Iris pigment epithelial cell (primary cell): ENCODE data around the gene C1QTNF8.

Experiments
- DNase-seq: peaks from one replicate; pipeline ENCODE4 v3.0.0-alpha.2; 2011; ENCODE audit warnings: low read depth

C1QTNF8 gene

GRCh38 chr16:1077877-1078578 is 18.0 kb downstream of the C1QTNF8 start:
- no peak for DNase-seq

DNA sequence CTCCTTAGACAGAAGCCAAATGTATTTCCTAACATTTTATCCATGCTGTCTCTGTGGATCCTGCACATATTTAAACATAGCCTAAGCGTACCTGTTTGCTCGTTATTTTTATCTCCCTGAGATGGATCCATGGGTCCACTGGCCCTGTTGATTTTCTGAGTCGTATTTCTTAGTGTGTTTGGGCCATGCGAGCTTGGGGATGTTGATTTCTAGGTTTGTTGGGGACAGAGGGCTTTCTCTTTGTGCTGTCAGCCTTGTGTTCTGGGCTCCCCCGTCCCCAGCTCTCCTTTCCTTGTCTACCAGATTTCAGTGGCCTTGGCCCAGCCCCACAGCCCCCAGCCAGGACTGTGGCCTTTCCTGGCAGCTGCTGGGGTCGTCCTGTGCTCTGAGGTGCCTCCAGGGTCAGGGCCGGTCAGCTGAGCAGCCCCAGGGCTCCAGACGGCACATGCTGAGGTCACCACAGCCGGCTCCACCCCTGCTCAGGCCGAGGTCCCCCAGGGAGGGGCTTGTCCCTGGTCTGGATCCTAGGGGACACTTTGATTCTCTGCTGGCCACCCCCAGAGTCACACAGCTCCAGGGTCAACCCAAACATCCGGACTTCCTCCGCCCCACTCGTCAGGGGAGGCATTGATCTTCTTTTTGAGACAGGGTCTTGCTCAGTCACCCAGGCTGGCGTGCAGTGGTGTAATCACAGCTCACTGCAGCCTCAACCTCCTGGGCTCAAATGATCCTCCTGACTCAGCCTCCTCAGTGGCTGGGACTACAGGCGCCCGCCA is 19.1 kb downstream of the C1QTNF8 start:
- no peak for DNase-seq

DNA sequence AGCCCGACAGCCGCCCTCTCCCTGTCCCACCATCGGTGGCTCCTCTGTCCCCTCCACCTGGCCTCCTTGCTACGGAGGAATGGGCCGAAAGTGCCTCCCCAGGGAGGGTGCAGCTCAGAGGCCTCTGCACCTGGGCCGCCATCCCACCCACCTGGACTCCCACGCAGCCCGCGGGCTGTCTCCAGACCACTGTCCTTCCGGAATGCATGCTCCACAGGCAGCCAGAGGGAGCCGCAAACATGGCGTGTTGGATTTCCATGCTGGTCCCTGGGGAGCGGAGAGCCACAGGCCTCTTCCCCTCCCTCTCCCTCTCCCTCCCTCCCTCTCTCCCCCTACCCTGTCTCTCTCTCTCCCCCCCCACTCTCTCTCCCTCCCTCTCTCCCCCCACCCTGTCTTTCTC is 20.5 kb downstream of the C1QTNF8 start:
- no peak for DNase-seq

DNA sequence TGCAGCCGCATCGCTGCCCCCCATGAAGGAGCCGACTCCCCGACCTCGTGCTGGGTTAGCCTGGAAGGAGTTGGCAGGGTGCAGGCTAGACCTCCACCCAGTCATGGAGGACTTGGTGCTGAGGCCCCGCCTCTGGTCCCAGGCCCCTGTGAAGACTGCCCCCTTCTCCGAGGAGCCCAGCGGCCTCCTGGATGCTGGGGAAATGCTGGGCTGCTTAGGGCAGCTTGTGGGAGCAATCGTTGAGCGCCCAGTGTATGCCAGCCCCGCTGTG is 21.7 kb downstream of the C1QTNF8 start:
- DNase-seq: no peak

DNA sequence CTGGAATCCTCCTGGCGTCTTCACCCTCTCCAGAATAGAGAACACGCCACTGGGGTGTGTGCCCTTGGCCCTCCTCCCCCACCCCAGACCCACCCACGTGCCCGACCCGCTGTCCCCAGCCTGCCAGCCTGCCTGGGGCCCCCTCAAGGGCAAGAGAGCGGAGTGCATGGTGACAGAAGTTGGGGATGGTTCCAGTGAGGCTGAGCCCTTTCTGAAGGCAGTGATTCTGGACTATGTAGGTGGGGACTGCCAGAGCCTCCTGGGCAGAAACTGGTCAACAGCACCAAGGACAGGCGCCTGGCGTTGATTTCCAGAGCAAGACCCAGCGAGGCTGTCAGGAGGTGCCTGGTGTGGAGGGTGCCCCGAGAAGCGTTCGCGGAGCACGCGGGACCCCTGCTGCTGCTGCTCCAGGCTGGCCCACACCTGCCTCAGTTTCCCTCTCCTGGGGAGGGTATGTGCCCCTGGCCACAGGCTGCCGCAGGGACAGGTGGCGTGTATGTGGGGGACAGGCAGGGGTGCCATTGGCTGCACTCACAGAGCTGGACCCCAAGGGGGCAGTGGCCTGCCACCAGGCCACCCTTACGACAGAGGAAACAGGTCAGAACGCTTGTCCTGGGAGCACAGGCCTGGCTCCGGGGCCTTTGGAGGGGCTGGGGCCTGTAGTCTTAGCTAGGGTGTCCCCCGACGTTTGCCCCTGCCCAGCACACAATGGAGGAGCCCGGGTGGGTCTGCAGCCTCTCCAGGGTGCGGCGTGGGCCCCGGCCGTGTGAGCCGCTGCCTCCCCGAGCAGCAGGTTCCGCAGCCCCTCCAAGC is 22.3 kb downstream of the C1QTNF8 start:
- DNase-seq: no peak

DNA sequence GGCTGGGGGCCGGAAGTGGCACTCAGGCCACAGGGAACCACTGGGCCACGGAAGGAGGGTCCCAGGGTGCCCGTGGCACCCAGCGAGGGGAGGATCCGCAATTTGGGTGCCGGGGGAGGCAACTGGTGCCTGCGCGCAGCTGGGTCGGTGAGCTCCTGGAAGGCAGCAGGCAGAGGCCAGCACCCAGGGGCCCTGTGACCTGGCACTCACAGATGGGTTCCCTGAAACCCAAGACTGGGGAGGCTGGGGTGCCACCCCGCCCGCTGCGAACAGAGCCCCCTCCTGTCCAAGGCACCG is 22.8 kb downstream of the C1QTNF8 start:
- no peak for DNase-seq

GRCh38 chr16:1072526-1073261 is 23.4 kb downstream of the C1QTNF8 start, which contains the start of gene SSTR5:
Gene SSTR5 (plus strand): TSS chr16:1072747. CDS start chr16:1078869, 6,122 bp downstream.
- no peak for DNase-seq

DNA sequence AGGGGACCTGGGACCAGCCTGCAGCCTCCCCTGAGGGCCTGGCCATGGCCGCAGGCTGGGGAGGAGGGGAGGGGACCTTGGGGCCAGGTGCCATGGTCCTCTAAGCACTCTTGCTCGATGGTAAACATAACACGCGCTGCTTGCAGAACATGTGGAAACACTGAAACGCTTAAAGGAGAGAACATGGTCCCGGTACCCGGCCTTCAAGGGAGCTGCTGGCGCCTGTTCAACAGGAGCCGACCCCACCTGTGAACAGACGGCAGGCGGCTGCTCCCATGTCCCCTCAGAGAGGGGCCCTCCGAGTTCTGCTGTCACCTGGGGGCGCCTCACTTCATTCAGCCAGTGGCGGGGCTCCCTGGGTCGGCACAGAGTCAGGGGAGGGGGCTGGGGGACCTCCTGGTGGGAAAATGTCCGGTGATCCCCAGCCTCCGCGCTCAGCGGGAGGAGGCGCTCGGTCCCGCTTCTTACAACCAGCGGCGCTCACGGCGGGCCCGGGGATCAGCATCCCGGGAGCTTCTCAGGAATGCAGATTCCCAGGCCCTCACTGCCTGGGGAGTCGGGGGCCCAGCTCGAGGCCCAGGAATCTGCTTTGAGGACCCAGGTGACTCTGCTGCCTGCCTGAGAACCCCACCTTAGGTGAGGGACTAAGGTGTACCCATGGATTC is 24.4 kb downstream of the C1QTNF8 start:
- DNase-seq: no peak

DNA sequence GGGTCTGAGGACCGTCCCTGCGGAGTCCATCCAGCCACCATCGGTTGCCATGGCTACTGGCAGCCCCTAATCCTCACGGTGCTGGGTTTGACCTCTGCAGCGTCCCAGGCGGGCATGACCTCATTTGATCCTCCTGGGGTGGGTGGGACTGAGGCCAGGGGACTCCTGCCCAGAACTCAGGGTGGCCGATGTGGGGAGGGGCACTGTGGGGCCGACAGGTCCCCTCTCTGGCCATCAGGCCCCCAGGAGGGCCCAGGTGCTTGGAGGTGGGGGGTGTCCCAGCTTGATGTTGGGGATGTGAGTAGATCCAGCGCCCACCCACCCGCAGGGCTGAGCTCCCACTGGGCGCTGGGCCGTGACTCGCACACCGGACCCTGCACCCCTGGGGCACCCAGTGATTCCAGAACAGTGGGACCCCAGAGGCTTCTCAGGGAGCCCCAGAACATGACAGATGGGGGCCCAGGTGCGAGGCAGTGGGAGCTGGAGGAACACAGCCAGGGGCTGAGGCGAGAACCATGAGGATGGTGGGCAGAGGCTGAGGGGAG is 25.1 kb downstream of the C1QTNF8 start:
- DNase-seq: no peak

- no peak for DNase-seq
Observed at GRCh38 chr16:1070084-1070863, 25.8 kb downstream of the C1QTNF8 start.

GRCh38 chr16:1069154-1069553 is 26.9 kb downstream of the C1QTNF8 start:
- DNase-seq: no peak

- DNase-seq: no peak
Observed at GRCh38 chr16:1068451-1068850, 27.6 kb downstream of the C1QTNF8 start.

GRCh38 chr16:1067629-1068028 is 28.4 kb downstream of the C1QTNF8 start:
- DNase-seq: no peak

DNA sequence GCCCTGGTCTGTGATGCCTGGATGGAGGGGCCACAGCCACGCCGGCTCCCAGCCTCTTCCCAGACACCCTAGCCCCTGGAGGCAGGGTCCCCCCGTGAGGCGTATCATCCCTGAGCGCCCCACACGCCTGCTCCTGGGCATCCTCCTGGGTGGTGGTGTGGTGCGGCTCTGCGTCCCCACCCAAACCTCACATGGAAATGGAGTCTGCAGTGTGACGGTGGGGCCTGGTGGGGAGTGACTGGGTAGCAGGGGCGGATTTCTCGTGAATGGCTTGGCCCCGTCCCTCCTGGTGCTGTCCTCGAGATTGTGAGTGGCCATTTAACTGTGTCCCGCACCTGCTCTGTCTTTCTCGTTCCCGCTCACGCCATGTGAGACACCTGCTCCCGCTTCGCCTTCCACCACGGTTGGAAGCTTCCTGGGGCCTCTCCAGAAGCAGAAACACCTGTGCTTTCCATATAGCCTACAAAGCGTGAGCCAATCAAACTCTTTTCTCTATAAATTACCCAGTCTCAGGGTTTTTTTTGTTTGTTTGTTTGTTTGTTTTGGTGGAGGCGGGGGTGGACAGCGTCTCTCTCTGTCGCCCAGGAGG is 29.4 kb downstream of the C1QTNF8 start:
- DNase-seq: no peak

- DNase-seq: no peak
Observed at GRCh38 chr16:1065469-1066128, 30.4 kb downstream of the C1QTNF8 start.

DNA sequence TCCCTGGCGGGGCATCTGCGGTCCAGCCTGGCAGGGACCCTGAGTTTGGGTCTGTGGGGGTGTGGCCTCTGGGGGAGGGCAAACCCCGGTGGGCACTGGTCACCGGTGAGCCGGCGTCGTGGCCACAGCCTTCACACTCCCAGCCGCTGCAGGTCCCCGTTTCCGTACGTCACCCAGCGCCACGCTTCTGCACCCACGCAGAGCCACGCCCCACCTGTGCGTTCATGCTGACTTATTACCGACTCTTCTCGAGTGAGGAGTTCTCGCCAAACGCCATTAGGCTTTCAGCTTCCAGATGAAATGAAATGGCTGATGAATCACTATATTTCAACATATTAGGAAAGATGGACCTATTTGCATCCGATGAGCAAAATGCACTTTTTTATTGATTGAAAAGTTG is 32.3 kb downstream of the C1QTNF8 start:
- no peak for DNase-seq

DNA sequence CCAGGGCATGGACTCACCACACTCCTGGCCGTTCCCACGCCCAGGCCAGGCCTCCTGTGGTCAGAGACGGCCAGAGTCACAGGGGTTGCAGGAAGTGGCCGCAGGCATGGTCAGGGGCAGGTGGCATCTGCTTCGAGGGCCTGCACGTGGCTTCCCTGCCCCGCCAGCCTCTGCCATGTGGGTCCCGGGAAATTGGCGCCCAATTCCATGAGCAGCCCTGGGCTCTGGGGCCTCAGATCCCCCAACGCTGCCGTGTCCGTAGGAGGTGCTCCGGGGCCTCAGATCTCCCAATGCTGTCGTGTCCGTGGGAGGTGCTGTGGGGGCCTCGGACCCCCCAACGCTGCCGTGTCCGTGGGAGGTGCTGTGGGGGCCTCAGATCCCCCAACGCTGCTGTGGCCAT is 33.1 kb downstream of the C1QTNF8 start:
- DNase-seq: no peak

- DNase-seq: no peak
Observed at GRCh38 chr16:1061769-1062505, 34.1 kb downstream of the C1QTNF8 start.
